ENCODE data around the gene COBLL1.

COBLL1 gene

DNA sequence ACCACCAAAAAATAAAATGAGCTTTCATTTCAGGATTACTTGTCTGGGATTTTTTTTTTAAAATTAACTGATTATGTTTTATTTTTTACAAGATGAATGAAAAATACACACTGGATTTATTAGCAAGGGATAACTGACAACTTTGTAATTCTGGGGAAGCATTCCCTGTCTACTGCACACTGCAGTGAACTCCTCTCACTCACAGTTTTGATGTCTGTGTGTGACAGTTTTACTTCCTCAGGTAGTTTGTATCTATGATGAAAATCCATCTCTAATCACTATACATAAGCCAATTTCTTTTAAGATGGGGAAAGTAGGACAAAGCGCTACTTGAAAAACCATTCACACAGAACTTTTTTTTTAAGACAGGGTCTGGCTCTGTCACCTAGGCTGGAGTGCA, 94.5 kb downstream of the COBLL1 start:
- no peak for DNase-seq (ENCODE audit: insufficient read length, low spot score)
- no peak for FAIRE-seq
- TF ChIP-seq, protein P1, sequence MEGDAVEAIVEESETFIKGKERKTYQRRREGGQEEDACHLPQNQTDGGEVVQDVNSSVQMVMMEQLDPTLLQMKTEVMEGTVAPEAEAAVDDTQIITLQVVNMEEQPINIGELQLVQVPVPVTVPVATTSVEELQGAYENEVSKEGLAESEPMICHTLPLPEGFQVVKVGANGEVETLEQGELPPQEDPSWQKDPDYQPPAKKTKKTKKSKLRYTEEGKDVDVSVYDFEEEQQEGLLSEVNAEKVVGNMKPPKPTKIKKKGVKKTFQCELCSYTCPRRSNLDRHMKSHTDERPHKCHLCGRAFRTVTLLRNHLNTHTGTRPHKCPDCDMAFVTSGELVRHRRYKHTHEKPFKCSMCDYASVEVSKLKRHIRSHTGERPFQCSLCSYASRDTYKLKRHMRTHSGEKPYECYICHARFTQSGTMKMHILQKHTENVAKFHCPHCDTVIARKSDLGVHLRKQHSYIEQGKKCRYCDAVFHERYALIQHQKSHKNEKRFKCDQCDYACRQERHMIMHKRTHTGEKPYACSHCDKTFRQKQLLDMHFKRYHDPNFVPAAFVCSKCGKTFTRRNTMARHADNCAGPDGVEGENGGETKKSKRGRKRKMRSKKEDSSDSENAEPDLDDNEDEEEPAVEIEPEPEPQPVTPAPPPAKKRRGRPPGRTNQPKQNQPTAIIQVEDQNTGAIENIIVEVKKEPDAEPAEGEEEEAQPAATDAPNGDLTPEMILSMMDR (IDR thresholded peaks at IDR 0.05; ENCODE audit: insufficient read depth, missing control alignments): no peak

GRCh38 chr2:164746713-164747112, 94.9 kb downstream of the COBLL1 start:
- DNase-seq (ENCODE audit: insufficient read length, low spot score): no peak
- FAIRE-seq: peak; percentile 74
- TF ChIP-seq, protein P1 (IDR thresholded peaks at IDR 0.05; ENCODE audit: insufficient read depth, missing control alignments): no peak

- FAIRE-seq (peak; percentile 68), DNase-seq (ENCODE audit: insufficient read length, low spot score) (no peak)
- TF ChIP-seq, protein P1 (IDR thresholded peaks at IDR 0.05; ENCODE audit: insufficient read depth, missing control alignments): no peak
These were observed 96.4 kb downstream of the COBLL1 start for GRCh38 chr2:164745012-164745797.

DNA sequence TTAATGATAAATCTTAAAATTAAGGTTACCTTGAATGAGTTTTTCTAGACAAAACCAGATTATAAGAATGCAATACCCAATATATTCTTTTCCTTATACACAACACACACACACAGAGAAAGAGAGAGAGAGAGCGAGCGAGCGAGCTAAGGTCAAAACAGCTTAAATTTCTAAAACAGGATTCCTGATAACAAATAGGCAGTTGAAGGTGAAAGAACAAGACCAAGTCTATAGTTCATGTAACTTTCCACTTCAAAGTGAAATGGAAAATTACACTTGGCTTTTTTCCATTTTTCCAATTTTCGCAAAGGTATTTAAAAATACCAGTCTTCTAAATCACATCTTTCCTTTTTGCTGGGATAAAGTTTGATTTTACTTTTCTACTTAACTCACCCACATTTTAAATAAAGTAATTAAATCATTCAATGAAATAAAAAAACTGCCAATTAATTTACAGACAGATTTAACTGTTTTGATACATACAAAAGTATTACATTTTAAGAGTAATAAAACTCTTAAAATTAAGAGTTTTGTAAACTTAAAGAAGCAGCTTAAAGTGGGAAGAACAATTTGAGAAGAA, 98.8 kb downstream of the COBLL1 start:
- DNase-seq (ENCODE audit: insufficient read length, low spot score) (no peak), FAIRE-seq (no peak)
- TF ChIP-seq, protein P1 (IDR thresholded peaks at IDR 0.05; ENCODE audit: insufficient read depth, missing control alignments): no peak

GRCh38 chr2:164739966-164740365, 101.7 kb downstream of the COBLL1 start:
- DNase-seq (ENCODE audit: insufficient read length, low spot score) (no peak), FAIRE-seq (no peak)

GRCh38 chr2:164737612-164738081, 104.0 kb downstream of the COBLL1 start:
- no peak for DNase-seq (ENCODE audit: insufficient read length, low spot score)
- TF ChIP-seq, protein P1 (IDR thresholded peaks at IDR 0.05; ENCODE audit: insufficient read depth, missing control alignments): peak; percentile 71
- peak; percentile 88 for FAIRE-seq

More at GRCh38 chr2:164739966-164740365, 101.7 kb downstream of the COBLL1 start:
- TF ChIP-seq, protein P1 (IDR thresholded peaks at IDR 0.05; ENCODE audit: insufficient read depth, missing control alignments): no peak

Measured in D721Med (cell line).